OCI-LY7 (cell line): ENCODE results near the gene SIL1. TPM values are rescaled to one million over a fixed set of nuclear protein-coding genes. Genes with fewer than 3 reads are reported as not detected.

Experiments
- BruUV-seq: library from RNA; stranded (reverse); fragments of 400-500 nt; replicated peaks from 2 replicates; lab custom pipeline; 2021; lab: Mats Ljungman, UMichigan
- CTCF ChIA-PET: fragments of 300-600 bp; sonication (Branson Sonifier 250); formaldehyde crosslinking; loops from one replicate; lab custom pipeline; 2022; ENCODE audit warnings: antibody characterized with exemption; ENCODE audit not compliant: unreplicated experiment; lab: Charles Lee
- POLR2A ChIA-PET: fragments of 300-600 bp; sonication (Branson Sonifier 250); formaldehyde crosslinking; loops from one replicate; lab custom pipeline; 2022; ENCODE audit warnings: antibody characterized with exemption; lab: Charles Lee
- DNase-seq: peaks from one replicate; pipeline ENCODE4 v3.0.0-alpha.2; 2015; ENCODE audit warnings: low spot score
- H2AFZ ChIP-seq: fragments of 200-600 bp; sonication (generic), shearing (Covaris generic); 2 replicates; pipeline ENCODE4 v1.6.1; 2014; ENCODE audit warnings: mild to moderate bottlenecking, antibody characterized with exemption, low read length, moderate library complexity
- H3K27ac ChIP-seq: fragments of 200-600 bp; sonication (generic); 2 replicates; pipeline ENCODE4 v1.5.1; 2014; ENCODE audit warnings: mixed run types, low read depth, mild to moderate bottlenecking, moderate library complexity, low read length, inconsistent platforms; ENCODE audit not compliant: poor library complexity, severe bottlenecking
- H3K36me3 ChIP-seq: fragments of 200-600 bp; sonication (generic); 2 replicates; pipeline ENCODE4 v1.6.1; 2014; ENCODE audit warnings: mild to moderate bottlenecking, antibody characterized with exemption, low read length, moderate library complexity, mixed read lengths; ENCODE audit not compliant: insufficient read depth
- H3K4me1 ChIP-seq: fragments of 200-600 bp; sonication (generic); 2 replicates; pipeline ENCODE4 v1.5.1; 2014; ENCODE audit warnings: mild to moderate bottlenecking, low read length; ENCODE audit not compliant: insufficient read depth, poor library complexity, severe bottlenecking
- H3K4me2 ChIP-seq: fragments of 200-600 bp; sonication (generic); 2 replicates; pipeline ENCODE4 v1.6.1; 2014; ENCODE audit warnings: mild to moderate bottlenecking, low read length
- H3K4me3 ChIP-seq: fragments of 200-600 bp; sonication (generic); 2 replicates; pipeline ENCODE4 v1.5.1; 2014; ENCODE audit warnings: mild to moderate bottlenecking, low read depth, low read length; ENCODE audit not compliant: poor library complexity, severe bottlenecking
- H3K79me2 ChIP-seq: fragments of 200-600 bp; sonication (generic); 2 replicates; pipeline ENCODE4 v1.6.1; 2016; ENCODE audit warnings: low read depth, mild to moderate bottlenecking, low read length, moderate library complexity, mixed read lengths; ENCODE audit not compliant: insufficient read depth
- H3K9me2 ChIP-seq: fragments of 200-600 bp; sonication (generic); 2 replicates; pipeline ENCODE4 v1.6.1; 2016; ENCODE audit warnings: mild to moderate bottlenecking, low read length, mixed read lengths; ENCODE audit not compliant: insufficient read depth
- H3K9me3 ChIP-seq: fragments of 200-600 bp; sonication (generic); 2 replicates; pipeline ENCODE4 v1.6.1; 2014; ENCODE audit warnings: mild to moderate bottlenecking, mixed run types, low read length, mixed read lengths
- H4K20me1 ChIP-seq: fragments of 200-600 bp; sonication (generic); 2 replicates; pipeline ENCODE4 v1.6.1; 2014; ENCODE audit warnings: mild to moderate bottlenecking, antibody characterized with exemption, low read length, moderate library complexity, mixed read lengths; ENCODE audit not compliant: insufficient read depth
- CTCF ChIP-seq: fragments of 200-600 bp; sonication (generic); conservative IDR thresholded peaks from 2 replicates; pipeline ENCODE4 v1.5.1; 2014; ENCODE audit warnings: mild to moderate bottlenecking, antibody characterized with exemption, low read length, moderate library complexity, mixed read lengths
- EZH2phosphoT487 ChIP-seq: fragments of 200-600 bp; sonication (generic); IDR thresholded peaks from 2 replicates; pipeline ENCODE4 v1.6.1; 2018; ENCODE audit warnings: low read depth, borderline replicate concordance, mild to moderate bottlenecking, mixed run types, antibody characterized with exemption, low read length, moderate library complexity, mixed read lengths
- intact Hi-C: fragments of 100-400 bp; cut with micrococcal nuclease; formaldehyde crosslinking; loops from one replicate; pipeline ENCODE4 v1.10.0; 2022; ENCODE audit not compliant: unreplicated experiment
- total RNA-seq, 2 experiments: library from RNA; depleted of rRNA in 1 of 2; stranded (reverse); fragments of >200 nt in 1 of 2; shearing (Covaris generic) in 1 of 2; gene quantifications; 2 replicates each; pipeline ENCODE4 v1.2.3, GENCODE V29; 2014 to 2022

Gene SIL1
- total RNA-seq, 2 experiments from 2014 or later, result 9.2 to 22.8 TPM

DNA sequence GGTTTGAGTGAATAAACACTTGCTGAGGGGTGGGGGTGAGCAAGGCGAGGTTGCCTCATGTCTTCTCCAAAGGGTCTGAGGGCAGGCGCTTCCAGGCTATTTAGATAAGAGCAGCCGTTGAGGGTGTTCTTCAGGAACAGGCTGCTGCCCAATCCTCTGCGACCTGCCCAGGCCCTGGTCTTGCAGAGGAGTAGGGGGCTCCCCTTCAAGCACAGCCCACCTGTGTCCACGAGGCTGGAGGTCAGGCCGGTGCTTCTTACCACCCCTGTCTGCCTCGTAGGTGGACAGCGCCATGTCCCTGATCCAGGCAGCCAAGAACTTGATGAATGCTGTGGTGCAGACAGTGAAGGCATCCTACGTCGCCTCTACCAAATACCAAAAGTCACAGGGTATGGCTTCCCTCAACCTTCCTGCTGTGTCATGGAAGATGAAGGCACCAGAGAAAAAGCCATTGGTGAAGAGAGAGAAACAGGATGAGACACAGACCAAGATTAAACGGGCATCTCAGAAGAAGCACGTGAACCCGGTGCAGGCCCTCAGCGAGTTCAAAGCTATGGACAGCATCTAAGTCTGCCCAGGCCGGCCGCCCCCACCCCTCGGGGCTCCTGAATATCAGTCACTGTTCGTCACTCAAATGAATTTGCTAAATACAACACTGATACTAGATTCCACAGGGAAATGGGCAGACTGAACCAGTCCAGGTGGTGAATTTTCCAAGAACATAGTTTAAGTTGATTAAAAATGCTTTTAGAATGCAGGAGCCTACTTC, 264.5 kb downstream of the SIL1 start:
- intact Hi-C loops, result no loop called here
- ChIA-PET CTCF (no interaction called here), POLR2A (no interaction called here)
- no peaks in the 10 kb centered on the region for H3K36me3 ChIP-seq
- H3K4me3 ChIP-seq, result no peak overlapping the region
- H3K27ac ChIP-seq, result no peak overlapping the region
- no peak overlapping the region for H3K4me2 ChIP-seq
- H3K4me1 ChIP-seq, result no peaks in the 10 kb centered on the region
- H3K79me2 ChIP-seq, result no peaks in the 10 kb centered on the region
- TF ChIP-seq CTCF (no peak), EZH2phosphoT487 (no peak)
- TSS peak; percentile 86 for BruUV-seq
- no peak overlapping the region for H2AFZ ChIP-seq
- H3K9me3 ChIP-seq, result no peaks in the 10 kb centered on the region
- no peaks in the 10 kb centered on the region for H4K20me1 ChIP-seq
- no peaks in the 10 kb centered on the region for H3K9me2 ChIP-seq
- no peak for DNase-seq

DNA sequence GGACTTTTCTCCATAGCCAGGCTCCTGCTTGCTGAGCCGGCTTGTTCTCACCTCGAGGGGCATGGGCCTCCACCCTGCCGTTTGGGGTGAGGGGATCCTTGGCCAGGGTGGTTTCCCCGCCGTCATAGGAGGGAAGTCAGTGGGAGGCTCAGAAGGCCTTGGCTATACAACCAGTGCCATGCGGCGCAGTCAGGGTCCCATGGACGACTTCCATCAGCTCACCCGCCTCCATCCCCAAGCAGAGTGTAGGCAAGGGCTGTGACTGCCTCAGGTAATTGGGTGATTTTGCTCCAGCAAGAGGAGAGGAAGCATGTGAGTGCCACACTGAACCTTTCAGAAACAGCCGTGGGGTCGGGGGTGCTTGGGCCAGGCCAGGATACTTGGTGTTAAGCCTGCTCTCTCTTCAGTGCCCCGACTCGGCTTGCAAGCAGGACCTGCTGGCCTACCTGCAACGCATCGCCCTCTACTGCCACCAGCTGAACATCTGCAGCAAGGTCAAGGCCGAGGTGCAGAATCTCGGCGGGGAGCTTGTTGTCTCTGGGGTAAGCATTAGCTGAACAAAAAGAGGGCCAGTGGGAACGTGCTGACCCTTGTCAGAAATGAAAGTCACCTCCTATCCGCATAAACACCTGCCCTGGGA, 265.9 kb downstream of the SIL1 start:
- POLR2A ChIA-PET, result interaction anchor here (0.6 kb wide), 1 partner anchor 466 kb away, joined by 3 read pairs; no protein-coding TSS in a partner anchor
- no peaks in the 10 kb centered on the region for H3K9me2 ChIP-seq
- no peaks in the 10 kb centered on the region for H3K4me1 ChIP-seq
- BruUV-seq, result no TSS peak
- no peaks in the 10 kb centered on the region for H3K9me3 ChIP-seq
- no peak overlapping the region for H3K4me2 ChIP-seq
- no peak overlapping the region for H3K27ac ChIP-seq
- no peaks in the 10 kb centered on the region for H3K36me3 ChIP-seq
- H3K79me2 ChIP-seq, result no peaks in the 10 kb centered on the region
- intact Hi-C loops, result no loop called here
- H3K4me3 ChIP-seq, result no peak overlapping the region
- TF ChIP-seq EZH2phosphoT487 (no peak), CTCF (peak; percentile 48)
- H2AFZ ChIP-seq, result no peak overlapping the region
- H4K20me1 ChIP-seq, result no peaks in the 10 kb centered on the region
- DNase-seq, result peak; percentile 7
- CTCF ChIA-PET, result no interaction called here
